ENCODE results near the gene GALNT13.

GALNT13 gene

DNA sequence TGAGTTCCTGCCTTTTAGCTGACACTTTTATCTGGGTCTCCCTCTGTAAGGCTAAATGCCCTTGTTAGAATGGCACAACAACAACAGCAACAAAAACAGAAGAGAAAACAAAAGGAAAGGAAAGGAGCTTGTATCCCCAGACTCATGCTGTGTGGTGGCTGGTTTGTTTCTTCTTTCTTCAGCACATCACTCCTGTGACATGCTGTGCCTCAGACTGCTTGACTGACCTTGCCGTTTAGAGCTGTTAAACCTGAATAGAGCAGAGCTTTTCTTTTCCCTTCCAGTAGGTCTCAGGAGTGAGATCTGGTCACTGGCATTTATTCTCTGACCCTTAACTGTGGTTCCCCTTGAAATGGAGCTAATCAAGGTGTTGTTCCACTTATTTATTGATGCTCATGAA is 18.9 kb downstream of the GALNT13 start:
- no peaks in the 10 kb centered on the region for H3K79me2 ChIP-seq
- TF ChIP-seq, protein P1, sequence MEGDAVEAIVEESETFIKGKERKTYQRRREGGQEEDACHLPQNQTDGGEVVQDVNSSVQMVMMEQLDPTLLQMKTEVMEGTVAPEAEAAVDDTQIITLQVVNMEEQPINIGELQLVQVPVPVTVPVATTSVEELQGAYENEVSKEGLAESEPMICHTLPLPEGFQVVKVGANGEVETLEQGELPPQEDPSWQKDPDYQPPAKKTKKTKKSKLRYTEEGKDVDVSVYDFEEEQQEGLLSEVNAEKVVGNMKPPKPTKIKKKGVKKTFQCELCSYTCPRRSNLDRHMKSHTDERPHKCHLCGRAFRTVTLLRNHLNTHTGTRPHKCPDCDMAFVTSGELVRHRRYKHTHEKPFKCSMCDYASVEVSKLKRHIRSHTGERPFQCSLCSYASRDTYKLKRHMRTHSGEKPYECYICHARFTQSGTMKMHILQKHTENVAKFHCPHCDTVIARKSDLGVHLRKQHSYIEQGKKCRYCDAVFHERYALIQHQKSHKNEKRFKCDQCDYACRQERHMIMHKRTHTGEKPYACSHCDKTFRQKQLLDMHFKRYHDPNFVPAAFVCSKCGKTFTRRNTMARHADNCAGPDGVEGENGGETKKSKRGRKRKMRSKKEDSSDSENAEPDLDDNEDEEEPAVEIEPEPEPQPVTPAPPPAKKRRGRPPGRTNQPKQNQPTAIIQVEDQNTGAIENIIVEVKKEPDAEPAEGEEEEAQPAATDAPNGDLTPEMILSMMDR (IDR thresholded peaks at IDR 0.05): no peak
- no peak overlapping the region for H3K4me3 ChIP-seq (ENCODE audit: low read depth, low read length)
- H3K9me3 ChIP-seq (ENCODE audit: control insufficient read depth, low read length): no peaks in the 10 kb centered on the region
- no peak overlapping the region for H3K4me2 ChIP-seq (ENCODE audit: low read length)
- H3K9ac ChIP-seq: no peak overlapping the region
- H3K36me3 ChIP-seq (ENCODE audit: control insufficient read depth, insufficient read depth, low read length): no peaks in the 10 kb centered on the region
- H3K27ac ChIP-seq: no peak overlapping the region
- no peaks in the 10 kb centered on the region for H3K27me3 ChIP-seq (ENCODE audit: control insufficient read depth, insufficient read depth, low read length)
- H2AFZ ChIP-seq: no peak overlapping the region
- no peaks in the 10 kb centered on the region for H3K4me1 ChIP-seq

DNA sequence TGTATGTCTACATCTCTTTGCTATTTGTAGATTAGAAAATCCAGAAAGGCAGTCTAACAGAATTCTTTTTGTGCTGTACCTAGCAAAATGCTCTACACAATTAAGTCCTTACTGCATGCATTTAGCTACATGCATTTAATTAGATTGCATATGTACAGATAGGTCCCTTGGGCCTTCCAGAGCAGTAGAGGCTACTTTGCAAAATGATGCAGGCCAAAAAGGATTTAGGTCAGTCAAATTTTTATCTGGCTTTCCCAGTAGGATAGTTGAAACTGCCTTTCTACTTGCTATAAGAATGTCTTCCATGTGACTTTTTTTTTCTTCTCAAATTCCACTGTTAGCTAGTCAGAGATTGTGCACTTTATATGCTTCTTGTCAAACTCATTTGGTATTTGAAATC is 19.3 kb downstream of the GALNT13 start:
- Histone ChIP-seq H3K27ac (no peak overlapping the region), H3K27me3 (ENCODE audit: control insufficient read depth, insufficient read depth, low read length) (no peaks in the 10 kb centered on the region), H3K4me3 (ENCODE audit: low read depth, low read length) (no peak overlapping the region), H2AFZ (no peak overlapping the region), H3K9me3 (ENCODE audit: control insufficient read depth, low read length) (no peaks in the 10 kb centered on the region), H3K4me2 (ENCODE audit: low read length) (no peak overlapping the region), H3K79me2 (no peaks in the 10 kb centered on the region), H3K36me3 (ENCODE audit: control insufficient read depth, insufficient read depth, low read length) (no peaks in the 10 kb centered on the region), H3K4me1 (no peaks in the 10 kb centered on the region), H3K9ac (no peak overlapping the region)
- TF ChIP-seq, protein P1 (IDR thresholded peaks at IDR 0.05): no peak

DNA sequence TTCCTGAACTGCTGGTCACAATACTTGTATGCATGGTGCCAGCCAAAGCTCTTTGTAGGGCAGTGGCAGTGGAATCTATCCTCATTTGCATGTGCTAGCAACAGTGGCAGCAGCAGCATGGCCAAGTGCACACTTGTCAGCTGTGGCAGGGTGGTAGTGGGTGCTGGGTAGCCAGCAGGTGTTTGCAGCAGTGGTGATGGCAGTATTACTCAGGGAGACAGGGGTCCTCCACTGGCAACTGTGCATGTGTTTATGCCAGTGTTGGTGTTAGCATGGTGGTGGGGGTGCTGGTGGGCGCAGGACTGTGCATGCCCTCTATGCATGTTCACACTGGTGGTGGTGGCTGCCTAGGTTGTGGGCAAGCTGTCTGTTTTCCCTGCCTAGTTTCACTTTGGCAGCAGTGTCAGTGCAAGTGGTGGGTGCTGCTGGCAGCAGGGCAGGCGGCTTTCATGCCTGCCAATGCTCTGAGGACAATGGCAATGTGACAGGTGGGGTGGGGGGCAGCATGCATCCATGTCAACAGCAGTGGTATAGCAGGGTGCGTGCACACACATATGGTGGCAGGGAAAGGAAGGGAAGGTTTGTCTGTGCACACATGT is 41.2 kb downstream of the GALNT13 start:
- H3K4me3 ChIP-seq (ENCODE audit: low read depth, low read length): no peak overlapping the region
- H2AFZ ChIP-seq: no peak overlapping the region
- H3K27ac ChIP-seq: no peak overlapping the region
- no peak overlapping the region for H3K9ac ChIP-seq
- no peak overlapping the region for H3K4me2 ChIP-seq (ENCODE audit: low read length)
- no peaks in the 10 kb centered on the region for H3K27me3 ChIP-seq (ENCODE audit: control insufficient read depth, insufficient read depth, low read length)
- no peaks in the 10 kb centered on the region for H3K79me2 ChIP-seq
- TF ChIP-seq, protein P1 (IDR thresholded peaks at IDR 0.05): no peak
- H3K9me3 ChIP-seq (ENCODE audit: control insufficient read depth, low read length): no peaks in the 10 kb centered on the region
- H3K4me1 ChIP-seq: no peaks in the 10 kb centered on the region
- no peaks in the 10 kb centered on the region for H3K36me3 ChIP-seq (ENCODE audit: control insufficient read depth, insufficient read depth, low read length)

DNA sequence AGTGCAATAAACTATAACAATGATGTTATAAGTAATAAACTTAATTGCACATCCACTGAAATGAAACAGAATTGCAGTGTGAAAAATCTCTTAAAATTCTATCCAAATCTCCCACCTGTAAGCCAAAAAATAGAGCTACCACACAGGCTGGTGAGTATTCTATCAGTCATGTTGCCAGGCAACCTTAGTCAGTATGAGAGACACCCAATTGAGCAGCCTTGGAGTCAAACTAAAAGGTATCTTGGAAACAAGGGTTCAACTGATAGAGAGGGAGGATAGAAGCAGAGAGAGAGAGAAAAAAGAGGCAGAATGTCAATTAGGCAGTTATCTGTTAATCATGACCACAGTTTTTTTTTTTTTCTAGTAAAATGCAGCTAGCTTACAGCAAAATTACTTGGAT is 45.8 kb downstream of the GALNT13 start:
- Histone ChIP-seq H3K27ac (no peak overlapping the region), H3K4me3 (ENCODE audit: low read depth, low read length) (no peak overlapping the region)

DNA sequence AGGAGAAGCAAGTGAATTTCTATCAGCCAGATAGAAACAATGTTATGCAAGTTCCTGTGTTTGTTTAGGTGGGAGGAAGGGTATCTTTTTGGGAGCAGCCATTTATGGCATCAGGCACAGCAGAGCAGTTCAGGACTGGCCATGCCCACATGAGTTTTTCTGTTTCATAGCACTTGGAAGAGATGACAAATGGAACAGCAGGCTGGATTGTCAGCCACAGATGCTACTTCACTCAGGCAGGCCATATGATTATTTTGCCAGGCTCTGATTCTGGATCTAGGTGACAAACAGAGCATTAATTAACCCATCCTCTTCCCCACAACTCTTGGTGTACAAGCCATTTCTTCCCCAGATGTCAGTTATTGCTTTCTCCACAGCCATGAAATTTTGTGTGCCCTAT is 63.8 kb downstream of the GALNT13 start:
- Histone ChIP-seq H3K27me3 (ENCODE audit: control insufficient read depth, insufficient read depth, low read length) (no peaks in the 10 kb centered on the region), H3K36me3 (ENCODE audit: control insufficient read depth, insufficient read depth, low read length) (no peaks in the 10 kb centered on the region), H3K4me2 (ENCODE audit: low read length) (no peak overlapping the region), H3K4me1 (no peaks in the 10 kb centered on the region), H2AFZ (no peak overlapping the region), H3K9ac (no peak overlapping the region), H3K9me3 (ENCODE audit: control insufficient read depth, low read length) (no peaks in the 10 kb centered on the region), H3K4me3 (ENCODE audit: low read depth, low read length) (no peak overlapping the region), H3K79me2 (no peaks in the 10 kb centered on the region), H3K27ac (no peak overlapping the region)
- TF ChIP-seq, protein P1 (IDR thresholded peaks at IDR 0.05): no peak

More for the DNA sequence above, 45.8 kb downstream of the GALNT13 start:
- Histone ChIP-seq H3K79me2 (no peaks in the 10 kb centered on the region), H3K4me2 (ENCODE audit: low read length) (no peak overlapping the region), H3K9ac (no peak overlapping the region), H2AFZ (no peak overlapping the region), H3K27me3 (ENCODE audit: control insufficient read depth, insufficient read depth, low read length) (no peaks in the 10 kb centered on the region), H3K4me1 (no peaks in the 10 kb centered on the region), H3K36me3 (ENCODE audit: control insufficient read depth, insufficient read depth, low read length) (no peaks in the 10 kb centered on the region), H3K9me3 (ENCODE audit: control insufficient read depth, low read length) (no peaks in the 10 kb centered on the region)
- TF ChIP-seq, protein P1 (IDR thresholded peaks at IDR 0.05): no peak

Data from parathyroid adenoma (tissue), 2 donors.